ENCODE results near the gene IFT27.
"Not testable (repeated sequence)": the region's sequence is repeated elsewhere in the genome, so short reads cannot be mapped to it uniquely, and the experiment has no call there.

Gene IFT27

DNA sequence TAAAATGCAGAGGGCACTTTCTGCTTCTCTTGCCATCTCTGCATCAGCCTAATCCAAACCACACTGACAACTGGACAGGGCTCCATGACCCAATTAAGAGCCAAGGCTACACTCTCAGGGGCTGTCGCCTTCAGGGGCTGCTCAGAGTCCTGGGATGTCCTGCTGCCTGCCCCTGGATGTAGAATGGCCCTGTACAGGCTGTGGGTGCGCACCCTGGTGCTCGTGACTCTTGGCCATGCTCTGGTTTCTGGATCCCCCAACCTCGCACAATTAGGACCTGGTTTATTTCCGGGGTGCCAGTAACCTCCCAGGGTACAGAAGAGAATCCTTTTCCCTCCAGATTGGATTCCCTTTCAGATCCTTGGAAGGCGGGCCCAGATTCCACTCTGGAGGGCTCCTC is 11.3 kb downstream of the IFT27 start:
- no peak for DNase-seq

DNA sequence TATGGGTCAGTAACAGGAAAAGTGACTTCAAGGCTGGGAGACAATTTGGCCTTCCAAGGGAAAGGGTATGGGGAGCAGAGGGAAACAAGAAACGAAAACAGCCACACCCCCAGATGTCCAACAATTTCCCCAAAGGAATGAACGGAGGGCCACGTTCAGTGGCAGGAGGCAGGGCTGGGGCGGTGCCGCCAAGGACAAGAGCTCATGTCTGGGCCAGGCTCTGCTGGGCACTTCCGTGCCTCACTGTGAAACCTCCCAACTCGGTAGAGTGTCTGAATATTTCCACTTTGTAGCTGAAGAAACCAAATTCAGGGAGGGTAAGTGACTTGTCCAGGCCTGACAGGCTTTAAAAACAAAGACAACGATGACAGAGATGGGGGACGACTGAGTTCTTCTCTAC is 11.9 kb downstream of the IFT27 start:
- no peak for DNase-seq

DNA sequence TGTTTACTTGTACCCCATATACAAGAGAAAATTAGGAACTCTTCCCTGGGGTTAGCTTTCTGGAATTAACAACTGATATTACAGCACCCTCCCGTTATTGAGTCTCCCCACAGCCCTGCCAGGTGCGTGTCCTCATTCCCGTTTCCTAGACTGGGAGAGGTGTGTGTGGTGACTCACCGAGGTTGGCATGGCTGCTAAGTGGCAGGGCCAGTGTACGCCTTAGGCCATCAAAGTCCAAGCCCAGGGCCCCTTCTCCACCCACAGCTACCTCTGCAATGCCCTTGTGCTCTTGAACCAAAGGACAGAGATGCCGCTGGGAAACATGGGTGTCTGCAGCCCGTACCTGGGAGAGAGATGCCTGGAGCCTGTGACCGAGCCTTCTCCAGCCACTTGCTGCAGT is 12.3 kb downstream of the IFT27 start:
- DNase-seq = no peak

DNA sequence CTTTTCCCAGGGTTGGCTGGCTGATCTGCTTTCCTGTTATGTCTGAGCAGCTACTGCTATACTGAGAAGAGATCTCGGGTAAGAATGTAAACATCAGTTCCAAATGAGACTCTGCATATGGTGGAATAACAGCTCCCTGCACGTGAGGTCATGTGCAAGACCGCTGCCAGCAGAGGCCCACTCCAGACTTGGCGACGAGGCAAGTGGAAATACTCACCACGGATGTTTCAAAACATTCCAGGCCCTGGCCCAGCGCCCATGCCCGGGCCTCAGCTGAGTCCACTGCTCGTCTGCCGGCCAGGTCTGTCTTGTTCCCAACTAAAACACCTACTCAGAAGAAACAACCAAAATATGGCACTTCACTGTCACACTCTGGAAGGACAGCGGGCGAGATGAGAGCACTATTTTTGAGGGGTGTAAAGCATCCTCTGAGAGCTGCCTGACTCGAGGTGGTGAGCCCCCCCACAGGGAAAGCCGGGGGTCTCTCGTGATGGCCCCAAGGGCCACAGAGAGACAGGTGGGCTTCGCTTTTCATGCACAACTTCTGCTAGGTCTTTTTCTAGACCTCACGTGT is 13.1 kb downstream of the IFT27 start:
- DNase-seq = no peak

DNA sequence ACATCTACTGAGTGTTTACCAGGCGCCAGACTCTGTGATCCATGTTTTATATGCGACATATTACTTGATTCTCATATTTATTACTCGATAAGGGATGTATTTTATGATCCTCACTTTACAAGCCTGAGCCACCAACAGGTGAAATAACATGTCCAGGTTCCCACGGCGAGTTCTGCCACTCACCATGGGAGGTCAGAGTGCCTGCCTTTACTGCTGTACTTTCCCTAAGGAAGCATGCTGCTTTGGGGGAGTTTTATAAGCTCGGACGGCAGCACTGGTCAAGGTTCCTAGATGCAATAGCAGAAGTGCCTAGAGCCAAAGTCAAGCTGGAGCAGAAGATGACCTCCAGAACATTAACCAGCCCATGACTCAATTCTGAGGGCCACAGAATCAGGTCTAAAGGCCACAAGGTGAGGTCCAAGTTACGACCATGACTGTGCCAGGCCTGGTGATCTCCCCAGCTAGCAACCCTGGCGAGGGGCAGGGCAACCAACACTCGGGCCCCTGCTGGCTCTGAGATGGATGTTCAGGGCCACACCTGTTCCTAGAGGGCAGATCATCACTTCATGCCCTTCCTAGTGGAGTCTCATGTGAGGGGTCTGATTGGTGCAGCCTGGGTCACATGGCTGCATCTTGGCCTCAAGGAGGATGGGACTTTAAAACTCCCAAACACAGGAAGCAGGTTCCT is 14.2 kb downstream of the IFT27 start:
- DNase-seq = no peak

DNA sequence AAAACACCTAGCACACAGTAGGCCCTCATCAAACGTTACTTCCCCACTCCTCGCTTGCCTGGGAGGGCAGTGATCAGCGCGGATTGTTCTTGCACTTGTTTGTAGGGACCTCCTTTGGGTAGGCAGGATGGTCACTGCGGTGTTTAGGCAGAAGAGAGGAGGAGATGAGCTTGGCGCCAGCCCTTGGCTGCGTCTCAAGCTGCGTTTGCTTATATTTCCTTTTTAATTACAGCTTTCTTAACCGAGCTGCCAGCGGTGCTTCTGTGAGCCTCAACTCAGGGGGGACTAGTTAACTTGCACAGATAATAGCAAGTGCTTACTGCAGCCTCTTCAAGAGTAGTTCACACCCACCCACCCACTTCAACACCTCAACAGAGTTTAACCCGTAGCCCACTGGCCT is 15.1 kb downstream of the IFT27 start:
- DNase-seq = no peak

DNA sequence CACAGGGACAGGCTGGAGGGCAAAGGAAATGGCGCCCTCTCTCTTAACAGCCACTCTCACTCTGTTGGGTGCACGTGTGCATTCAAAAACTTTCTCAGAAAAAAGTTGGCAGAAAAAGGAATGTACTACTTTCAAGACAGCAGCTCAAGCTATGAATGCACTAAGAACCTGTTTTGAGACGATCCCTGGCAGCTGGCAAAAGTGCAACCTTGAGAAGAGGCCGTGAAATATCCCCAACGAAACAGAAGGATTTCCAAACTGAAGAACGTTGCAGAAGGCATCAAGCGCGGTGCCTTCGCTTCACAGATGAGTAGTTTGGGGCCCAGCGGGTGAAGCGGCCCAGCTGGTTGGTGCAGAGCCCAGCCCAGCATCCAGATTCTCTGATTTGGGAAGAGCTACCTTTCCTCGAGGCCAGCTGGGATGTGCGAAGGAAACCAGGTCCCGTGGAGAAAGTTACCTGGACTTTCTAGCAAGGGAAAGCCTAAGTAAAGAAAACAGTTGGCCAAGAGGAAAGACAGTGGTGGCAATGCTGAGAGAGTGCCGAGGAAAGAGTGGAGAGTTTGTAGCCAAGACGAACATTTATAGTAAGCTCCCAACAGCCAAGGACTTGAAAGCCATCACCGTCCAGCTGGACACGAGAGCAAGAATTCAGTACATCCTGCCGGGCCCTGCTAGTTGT is 16.3 kb downstream of the IFT27 start:
- DNase-seq = no peak

DNA sequence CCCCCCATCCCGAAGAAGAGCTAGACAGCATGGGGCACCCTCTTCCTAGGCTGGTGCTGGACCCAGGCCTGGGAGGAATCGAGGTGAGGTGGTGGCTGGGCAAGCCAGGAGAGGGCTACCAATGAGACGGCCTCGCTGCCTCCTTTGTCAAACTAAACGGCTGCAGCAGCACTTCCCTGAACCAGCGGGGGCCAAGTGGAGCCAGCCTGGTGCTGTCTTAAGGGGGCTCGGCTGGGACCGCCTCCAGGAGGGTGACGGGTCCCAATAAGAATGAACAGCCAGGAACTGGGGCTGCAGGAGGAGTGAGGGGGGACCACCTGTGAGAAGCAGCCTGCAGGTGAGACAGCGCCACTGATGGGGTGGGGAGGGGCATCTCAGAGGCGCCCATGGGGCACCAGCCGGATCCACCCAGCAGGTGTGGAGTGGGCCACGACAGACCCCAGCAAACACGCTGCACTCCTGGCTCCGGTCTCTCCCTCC is 17.1 kb downstream of the IFT27 start:
- no peak for DNase-seq

DNA sequence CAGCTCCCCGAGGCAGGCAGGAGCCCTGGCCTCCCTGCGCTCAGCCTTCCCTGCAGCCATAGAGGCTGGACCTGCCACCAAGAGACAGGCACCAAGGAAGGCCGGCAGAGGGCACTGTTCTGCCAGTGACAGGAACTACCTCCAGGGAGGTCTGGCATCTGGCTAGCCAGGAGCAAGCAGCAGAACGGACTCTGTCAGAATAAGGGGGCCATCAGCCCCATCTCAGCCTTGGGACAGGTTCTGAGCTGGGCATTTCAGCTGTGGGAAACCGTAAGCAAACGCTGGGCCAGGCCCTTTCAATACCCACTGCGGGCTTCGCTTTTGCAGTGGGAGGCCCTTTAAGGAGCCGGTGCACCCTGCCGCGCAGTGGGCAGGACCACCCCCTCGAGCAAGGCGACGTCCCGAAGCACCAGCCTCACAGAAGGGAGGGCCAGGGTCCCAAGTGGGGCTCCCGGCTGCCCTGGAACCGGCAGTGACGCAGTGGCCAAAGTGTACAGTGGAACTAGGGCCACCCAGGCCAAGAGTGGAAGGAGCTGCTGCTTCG is 18.2 kb downstream of the IFT27 start:
- peak; percentile 81 for DNase-seq

DNA sequence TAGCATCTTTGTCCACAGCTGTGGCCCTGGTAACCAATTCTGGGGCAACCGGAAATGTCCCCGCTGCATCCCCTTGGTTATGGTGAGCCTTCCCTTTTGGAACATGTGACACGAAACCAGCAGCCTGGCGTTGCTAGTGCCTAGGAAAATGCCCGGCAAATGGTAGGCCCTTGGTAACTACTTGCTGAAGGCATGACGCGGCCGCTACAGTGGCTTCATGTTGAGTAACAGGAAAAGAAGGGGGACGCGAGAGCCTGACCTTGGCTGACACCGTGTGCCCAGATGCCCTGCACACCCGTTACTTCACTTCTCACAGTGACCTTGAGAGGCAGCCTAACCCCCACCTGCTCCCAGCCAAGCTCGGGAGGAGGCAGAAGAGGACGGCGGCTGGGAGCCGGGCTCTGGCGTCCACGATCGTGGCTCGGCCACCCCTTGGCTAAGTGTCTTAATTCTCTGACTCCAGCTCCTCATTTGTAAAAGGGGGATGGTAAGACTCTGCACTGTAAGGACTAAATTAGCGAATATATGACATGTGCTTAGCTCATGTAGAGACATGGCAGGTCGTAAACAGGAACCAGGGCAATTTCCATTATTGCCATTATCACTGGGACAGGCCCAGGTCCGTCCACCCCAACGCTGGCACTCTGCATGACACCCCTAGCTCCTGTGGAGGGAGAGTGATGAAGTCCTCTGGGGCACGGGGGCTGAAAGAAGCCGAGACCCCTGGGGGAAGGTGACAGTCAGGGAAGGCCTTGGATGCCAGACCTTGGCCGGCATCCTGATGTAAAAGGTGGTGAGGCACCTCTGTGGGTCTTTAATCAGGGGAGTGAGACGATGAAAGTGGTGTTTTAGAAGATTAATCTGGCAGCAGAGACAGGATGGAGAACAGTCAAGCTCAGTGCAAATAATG is 18.9 kb downstream of the IFT27 start:
- DNase-seq = no peak

DNA sequence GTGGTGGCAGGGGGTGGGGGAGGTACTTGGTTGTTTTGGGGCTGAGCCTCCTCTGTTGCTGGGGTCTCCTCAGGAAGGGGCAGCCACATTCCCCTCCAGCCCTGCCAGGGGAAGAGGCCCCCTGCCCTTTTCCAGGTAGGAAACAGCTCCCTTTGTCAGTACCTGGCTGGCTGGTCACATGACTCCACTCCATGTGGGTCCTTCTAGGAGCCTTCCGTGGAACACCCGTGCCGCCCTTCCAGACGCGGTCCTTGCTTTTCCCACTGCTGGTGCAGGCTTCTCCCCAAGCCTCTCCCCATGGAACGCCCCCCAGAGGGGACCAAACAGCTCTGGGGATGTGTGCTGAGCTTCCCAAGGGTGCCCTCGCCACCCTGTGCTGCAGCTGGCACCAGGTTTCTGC is 19.9 kb downstream of the IFT27 start:
- DNase-seq = no peak

DNA sequence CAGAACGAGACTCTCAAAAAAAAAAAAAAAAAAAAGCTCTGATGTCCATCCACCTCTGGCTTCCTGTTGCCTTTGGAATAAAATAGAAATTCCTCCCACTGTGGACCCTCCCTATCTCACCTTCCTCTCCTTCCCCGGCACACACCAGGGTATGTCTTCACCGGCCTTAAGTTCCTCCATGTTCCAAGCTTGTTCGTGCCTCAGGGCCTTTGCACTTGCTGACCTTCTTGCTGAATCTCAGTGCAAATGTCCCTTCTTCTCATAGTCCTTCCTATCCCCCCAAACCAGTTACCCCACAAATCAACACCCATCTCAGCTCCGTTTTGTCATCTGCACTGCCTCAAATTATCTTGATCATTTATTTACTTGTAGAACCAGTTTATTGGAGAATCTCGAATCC is 20.6 kb downstream of the IFT27 start:
- no peak for DNase-seq

DNA sequence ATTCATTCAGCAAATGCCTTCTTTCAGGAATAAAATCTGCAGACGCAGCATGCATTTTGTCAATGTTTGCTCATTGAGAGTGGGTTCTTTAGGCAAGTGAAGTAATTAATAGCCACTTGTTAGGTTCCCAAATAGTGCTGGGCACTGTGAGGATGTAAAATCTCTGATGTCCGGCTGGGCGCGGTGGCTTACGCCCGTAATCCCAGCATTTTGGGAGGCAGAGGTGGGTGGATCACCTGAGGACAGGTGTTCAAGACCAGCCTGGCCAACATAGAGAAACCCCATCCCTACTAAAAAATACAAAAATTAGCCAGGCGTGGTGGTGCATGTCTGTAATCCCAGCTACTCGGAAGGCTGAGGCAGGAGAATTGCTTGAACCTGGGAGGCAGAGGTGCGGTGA is 21.0 kb downstream of the IFT27 start:
- DNase-seq = not testable (repeated sequence)

DNA sequence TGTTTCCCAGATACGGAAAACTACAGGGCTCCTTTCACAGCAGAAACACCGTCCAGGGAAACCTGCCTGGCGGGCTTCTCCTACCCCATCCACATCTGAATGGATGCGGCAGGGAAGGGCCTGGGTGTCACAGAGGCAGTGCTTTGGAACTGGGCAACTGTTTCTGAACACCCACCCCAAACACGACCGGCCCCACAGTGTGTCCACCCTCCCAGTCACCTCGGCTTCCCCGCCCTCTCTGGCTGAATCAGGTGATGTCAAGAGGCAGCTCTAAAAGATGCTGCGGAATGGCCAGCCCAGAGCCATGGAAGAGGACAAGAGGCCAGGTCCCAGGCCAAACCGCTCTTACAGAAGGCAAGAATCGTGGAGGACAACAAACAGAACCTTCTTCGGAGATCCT is 22.0 kb downstream of the IFT27 start:
- no peak for DNase-seq

DNA sequence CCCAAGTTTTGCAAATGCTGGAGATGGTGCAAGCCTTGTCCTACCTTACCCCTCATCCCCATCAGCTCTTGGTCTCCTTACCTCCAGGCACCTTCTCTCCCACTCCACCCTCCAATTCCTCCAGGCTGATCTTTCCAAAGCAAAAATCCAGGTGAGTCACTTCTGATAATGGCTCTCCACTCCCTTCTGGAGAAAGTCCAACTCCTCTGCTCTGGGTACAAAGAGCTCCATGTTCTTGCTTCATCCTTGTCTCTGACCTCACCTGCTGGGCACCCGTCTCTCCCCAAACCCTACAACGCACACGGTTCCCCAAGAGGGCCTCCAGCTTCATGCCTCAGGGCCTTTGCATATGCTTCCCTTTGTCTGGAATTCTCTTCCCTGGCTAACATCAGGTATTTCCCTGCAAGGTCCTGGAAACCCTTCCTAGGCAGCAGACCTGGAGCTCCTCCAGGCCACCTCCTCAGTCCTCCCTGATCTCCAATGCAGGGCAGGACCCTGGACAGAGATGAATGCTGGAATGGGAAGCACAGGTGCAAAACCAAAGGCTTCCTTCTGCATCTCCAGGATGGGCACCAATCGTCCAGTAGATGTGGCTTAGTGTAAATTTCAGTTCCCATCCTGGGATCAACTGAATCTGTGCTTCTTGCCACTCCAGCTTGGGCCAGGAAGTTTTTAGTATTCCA is 22.7 kb downstream of the IFT27 start:
- DNase-seq = no peak

DNA sequence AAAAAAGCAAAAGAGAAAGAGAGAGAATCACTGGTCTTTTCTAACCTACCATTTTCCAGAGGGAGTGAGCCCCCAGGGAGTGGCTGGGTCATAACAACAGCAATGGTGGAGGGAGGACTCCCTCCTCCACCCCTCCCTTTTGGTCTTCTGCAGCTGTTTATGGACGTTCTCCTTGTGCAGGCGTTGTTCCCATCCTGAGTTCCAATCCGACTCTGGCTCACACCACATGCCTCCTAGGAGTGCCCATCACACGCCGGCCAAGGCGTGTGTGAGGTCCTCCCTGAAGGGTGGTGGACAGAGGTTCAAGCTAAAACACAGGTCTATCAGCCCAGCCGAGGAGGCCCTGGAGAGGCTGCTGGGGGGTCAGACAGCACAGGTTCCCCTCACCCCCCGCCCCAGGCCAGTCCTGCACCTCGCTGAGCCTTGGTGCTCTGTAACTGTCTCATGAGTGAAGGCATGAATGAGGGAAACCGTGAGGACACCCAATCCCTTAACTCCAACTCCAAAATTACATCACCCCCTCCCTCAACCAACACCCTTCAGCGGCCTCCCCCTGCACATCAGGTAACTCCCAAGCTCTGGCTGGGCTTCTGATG is 29.4 kb downstream of the IFT27 start:
- no peak for DNase-seq

DNA sequence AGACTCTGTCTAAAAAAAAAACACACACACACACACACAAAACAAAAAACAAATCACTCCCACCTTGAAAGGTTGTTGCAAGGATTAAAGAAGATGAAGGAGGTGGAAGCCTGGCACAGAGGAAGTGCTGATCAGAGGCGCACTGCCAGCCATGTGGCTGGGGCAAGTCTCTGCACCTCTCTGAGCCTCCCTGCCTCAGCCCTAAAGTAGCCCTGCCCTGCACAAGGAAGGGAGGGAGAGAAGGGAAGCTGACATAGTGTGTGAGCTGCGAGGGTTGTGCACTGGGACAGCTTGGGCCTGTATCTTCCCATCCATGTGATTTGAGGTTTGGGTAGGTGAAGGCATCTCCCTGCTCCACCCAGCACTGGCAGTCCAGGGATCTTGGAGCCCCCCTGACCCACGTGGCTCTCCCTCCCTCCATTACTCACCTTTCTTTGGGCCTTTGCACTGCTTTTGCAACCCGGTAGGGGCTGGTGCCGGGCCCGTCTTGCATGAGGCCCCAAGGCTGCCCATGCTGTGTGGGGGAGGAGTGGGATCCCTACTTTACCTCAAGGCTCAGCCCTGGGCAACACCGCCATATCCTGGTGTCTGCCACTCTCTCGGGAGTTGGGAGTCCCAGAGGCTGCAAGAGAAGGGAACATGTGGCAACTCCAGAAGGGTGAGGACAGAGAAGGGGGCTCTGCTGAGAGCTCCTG is 30.5 kb downstream of the IFT27 start:
- DNase-seq = no peak

DNA sequence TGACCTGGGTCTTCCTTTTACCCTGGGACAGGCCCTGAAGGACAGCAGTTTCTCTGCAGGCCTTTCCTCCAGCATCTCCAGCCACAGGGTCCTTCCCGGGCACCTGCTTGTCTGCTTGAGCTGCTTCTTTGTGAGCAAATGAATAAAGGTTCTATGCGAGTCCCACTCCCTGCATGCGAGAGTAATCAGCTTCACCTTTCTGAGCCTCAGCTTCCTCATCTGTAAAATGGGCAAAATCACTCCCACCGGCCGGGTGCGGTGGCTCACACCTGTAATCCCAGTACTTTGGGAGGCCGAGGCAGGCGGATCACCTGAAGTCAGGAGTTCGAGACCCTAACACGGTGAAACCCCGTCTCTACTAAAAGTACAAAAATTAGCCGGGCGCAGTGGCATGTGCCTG is 31.1 kb downstream of the IFT27 start:
- DNase-seq = no peak

DNA sequence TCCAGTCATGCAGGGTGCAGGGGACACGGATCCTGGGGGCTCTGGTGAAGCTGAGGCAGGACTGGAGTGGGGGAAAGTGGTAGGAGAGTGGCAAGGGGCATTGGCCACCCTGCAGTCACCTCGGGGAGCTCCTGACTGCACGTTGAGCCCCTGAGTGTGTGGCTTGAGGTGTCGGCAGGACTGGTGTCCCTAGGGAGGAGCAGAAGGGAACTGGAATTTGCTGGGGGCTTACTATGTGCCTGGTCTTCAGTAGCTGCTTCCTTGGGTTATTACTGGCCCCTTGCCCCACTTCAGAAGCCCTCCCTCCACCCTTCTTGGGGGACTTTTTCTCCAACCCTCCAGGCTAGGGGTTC is 31.5 kb downstream of the IFT27 start:
- no peak for DNase-seq

DNA sequence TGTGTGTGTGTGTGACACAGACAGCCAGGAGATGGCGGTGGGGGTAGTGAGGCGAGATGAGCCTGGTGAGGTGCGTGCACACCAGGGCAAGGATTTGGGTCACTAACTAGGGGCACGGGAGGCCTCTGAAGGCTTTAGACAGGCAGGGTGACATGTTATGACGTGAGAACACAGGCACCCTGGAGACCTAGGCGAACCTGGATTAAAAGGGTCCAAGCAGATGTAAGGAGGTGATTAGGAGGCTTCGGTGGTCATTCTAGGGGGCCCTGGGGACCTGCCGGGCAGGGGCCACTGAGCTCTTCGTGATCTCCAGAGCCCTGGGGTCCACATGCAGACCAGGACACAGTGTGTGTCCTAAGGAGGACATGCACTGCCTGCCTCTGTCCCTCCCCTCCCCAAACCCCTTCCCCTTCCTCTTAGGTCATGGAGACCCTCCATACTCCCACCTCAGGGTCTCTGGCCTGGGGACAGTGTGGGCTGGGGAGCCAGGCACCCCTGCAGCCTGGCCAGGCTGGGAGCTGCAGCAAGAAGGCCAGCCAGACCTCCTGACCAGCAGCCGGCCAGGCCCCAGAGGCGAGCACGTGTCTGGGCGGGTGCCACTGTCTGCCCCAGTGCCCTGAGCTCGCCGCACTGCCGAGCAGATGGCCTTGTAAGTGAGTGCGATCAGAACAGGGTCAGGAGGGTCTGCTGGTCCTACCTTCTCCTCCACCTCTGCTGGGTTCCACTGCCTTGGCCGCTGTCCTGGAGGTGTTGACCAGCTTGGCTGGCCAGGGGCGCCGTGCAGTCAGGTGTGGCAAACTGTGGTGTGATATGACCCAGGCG is 32.1 kb downstream of the IFT27 start:
- DNase-seq = no peak

DNA sequence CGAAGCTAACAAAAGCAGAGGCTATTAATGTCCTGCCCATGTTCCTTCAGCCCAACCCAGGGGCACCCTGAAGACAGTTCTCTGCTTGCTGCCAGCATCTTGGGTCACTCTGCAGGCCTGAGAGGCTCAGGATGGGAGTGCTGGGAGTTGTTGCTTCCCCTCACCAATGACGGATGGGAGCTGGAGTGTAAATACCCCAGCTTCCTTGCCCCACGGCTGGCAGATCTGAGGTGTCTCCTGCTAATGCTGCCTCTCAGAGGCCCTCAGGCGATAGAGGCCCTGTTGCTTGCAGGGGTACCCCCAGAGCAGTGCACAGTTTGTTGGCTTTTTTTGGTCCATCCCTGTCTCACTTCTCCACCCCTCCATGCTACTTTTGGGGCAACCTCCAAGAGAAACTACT is 32.9 kb downstream of the IFT27 start:
- no peak for DNase-seq

Data from activated CD4-positive, alpha-beta T cell treated with anti-CD3 and anti-CD28 coated beads, Interleukin-2, Interleukin-6, amounts not matched to agents 100 ng/mL and 50 ng/mL, durations not matched to agents 16 hours and 8 hours (primary cell).